Raji (cell line): ENCODE data around the gene TTYH1.

Experiments used
- POLR2A ChIP-seq: IDR thresholded peaks from 2 replicates; pipeline ENCODE4 v1.6.1; 2011; ENCODE audit warnings: low read depth, low read length, control low read depth; ENCODE audit not compliant: insufficient read depth

The TTYH1 gene

DNA sequence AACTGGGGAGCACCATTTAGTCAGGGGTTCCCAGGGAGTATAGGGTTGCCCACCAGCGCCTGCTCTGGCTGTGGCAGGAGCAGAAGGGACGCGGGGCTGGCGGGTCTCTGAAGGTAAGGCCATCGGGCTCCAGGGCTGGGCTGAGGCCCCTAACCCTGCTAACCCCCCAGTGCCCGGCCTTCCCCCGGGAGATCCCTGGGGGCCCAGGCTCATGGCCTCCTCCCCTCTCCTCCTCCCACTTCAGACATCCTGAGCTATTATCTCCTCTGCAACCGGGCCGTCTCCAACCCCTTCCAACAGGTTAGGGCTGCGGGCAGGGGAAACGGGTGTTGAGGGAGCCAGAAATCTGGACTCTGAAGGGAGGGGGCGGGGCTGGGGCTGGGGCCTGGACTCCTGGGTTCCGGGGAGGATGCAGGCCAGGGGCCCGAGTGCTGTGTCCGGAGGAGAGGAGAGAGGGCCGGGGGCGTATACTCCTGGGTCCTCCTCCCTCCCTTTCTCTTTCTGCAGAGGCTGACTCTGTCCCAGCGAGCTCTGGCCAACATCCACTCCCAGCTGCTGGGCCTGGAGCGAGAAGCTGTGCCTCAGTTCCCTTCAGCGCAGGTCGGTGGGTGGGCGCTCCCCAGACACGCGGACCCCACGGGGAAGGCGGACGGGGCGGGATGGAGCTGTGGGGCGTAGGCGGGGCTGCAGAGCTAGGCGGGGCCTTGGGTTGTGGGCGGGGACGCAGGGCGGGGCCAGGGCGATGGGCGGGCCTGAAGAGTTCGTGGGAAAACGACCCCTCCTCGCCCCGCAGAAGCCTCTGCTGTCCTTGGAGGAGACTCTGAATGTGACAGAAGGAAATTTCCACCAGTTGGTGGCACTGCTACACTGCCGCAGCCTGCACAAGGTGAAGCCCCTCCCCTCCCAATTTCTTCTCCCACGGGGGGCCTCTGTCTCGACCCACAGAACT, 15.3 kb downstream of the TTYH1 start:
- no peak for TF ChIP-seq POLR2A

DNA sequence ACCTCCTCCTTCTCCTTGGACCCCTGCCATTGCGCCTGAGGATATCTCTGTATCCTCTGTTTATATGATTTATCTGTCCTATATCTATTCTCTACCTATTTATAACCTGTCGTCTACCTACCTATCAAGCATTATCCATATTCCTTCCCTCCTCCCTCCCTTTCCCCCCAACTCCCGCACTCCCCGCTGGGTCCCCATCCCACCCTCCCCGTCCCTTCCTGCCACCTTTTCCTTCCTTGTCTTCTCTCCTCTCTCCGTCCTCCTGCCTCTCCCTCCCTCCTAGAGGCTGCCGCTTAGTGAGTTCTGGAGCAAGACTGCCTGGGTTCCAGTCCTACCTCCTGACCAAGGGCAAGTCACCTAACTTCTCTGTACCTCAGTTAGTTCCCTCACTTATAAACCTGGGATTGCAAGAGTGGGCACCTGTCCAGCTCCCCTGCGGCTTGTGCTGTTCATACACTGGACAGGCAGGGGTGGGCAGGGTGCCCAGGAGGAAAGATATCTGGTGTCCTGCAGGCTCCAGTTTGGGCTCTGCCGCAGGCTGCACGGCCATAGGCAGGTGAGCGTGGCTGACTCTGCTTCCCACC, 16.1 kb downstream of the TTYH1 start:
- no peak for TF ChIP-seq POLR2A

DNA sequence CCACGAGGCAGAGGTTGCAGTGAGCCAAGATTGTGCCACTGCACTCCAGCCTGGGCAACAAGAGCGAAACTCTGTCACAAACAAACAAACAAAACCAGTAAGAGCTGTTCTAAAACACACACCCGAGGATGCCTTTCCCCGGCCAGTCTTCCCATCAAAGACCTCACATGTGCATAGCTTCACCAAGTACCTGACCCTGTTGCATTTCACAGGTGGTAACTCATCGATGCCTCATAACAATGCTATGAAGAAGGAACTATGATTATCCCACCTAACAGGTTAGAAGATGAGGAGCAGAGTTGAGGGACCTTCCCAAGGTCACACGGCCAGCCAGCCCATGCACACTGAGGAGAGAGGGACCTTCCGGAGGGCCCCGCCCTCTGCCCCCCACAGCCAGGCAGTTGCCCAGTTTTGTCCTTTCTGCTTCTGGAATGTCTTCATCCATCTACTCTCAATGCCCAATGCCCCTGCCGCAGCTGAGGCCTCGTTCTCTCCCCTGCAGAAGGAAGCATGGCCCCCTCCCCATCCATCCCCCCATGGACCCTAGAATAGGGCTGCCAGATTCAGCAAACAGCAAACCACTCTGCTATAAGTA, 17.0 kb downstream of the TTYH1 start:
- TF ChIP-seq POLR2A, result no peak

DNA sequence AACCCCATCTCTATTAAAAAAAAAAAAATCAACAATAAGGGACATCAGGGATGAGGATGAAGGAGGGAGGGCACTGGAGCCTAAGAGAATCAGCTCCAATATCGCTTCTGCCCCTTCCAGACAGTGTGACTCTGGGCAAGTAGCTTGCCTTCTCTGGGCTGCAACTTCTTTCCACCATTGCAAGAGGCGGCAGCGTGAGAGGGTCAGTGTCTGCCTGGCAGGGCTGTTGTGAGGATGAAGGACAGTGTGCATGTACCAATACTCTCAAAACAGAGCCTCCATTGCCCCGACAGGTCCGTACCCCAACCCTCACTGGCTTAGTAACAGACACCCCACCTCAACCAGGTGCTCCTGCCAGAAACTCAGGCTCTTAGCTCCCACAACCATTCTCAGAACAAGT, 18.4 kb downstream of the TTYH1 start:
- peak; percentile 24; the same call in 1 of the 2 replicates for TF ChIP-seq POLR2A

DNA sequence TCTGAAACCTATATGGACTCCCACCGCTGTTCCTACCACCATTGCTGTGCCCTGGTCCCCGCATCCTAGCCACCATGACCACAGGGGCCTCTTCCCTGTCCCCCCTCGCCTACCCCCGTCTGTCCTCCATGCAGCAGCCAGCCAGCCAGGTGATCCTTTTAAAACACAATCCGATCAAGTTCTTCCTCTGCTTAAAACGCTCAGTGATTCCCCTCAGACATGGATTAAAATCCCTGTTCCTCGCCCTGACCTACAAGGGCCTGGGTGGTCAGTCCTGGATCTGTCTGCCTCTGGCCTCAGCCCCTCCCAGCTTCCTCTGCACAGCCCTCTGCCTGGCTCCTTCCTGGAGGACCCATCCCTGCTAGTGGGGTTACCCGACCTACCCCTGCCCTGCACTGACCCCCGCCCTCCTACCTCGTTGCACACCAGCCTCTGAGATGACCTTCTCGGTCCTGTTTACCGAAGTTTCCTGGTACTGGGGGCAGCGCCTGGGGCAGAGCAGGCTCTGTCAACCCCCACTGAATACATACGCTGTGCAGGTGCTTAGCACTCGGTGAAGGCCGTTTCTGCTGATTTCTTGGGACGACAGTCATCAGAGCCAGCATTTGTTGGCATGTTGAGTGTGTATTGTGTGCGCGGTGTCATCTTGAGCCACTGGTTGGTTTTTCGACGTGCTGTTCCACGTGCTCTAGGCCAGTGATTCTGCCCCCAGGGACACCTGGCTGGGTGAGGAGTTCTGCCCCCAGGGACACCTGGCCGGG, 19.0 kb downstream of the TTYH1 start:
- TF ChIP-seq POLR2A, result 0 out of 2 replicates have a peak, but pooled peaks have one; percentile 3

DNA sequence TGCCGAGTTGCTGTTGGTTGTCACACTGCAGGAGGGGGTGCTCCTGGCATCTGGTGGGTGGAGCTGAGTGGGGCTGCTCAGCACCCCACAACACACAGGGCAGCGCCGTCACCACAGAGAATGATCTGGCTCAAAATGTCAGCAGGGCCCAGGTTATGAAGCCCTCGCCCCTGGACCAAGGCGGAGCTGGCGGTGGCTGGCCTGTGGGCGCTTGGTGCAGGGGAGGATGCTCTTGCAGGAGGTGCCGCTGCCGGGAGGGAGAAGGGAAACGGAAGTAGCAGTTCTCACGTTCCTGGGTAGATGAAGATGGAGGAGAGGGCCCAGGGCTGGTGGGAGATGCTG, 19.6 kb downstream of the TTYH1 start:
- TF ChIP-seq POLR2A, result no peak

DNA sequence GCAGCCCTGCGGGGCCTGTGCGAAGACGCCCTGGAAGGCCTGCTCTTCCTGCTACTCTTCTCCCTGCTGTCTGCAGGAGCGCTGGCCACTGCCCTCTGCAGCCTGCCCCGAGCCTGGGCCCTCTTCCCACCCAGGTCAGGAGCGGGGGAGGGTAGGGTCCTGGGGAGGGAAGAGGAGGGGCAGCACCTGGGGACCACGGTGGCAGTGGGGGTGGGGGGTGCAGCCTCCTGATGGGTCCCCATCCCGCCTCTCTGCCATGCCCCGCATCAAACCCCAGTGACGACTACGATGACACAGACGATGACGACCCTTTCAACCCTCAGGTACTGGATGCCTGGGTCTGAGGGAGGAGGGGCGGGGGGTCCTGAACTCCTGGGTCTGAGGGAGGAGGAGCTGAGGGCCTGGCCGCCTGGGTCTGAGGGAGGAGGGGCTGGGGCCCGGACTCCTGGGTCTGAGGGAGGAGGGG, 20.3 kb downstream of the TTYH1 start:
- no peak for TF ChIP-seq POLR2A

DNA sequence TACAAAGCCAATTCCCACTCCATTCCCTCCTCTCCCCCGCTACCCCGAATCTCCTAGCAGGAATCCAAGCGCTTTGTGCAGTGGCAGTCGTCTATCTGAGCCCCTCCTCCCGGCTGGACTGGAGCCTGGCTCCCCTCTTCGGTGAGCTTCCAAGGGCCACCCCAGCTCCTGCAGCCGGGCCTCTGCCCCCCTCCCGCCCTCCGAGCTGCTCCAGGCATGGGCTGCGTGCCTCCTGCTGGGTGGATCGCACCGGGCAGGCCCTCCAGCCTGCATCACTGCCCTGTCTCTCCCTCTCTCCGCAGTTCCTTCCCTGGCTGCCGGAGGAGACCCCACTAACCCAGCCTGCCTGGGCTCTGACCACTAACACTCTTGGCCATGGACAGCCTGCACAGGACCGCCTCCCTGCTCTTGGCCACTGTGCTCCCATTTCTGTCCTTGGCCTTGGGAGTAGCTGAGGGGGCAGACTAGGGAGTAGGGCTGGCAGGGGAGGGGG, 20.8 kb downstream of the TTYH1 start:
- TF ChIP-seq POLR2A, result 0 out of 2 replicates have a peak, but pooled peaks have one; percentile 21

DNA sequence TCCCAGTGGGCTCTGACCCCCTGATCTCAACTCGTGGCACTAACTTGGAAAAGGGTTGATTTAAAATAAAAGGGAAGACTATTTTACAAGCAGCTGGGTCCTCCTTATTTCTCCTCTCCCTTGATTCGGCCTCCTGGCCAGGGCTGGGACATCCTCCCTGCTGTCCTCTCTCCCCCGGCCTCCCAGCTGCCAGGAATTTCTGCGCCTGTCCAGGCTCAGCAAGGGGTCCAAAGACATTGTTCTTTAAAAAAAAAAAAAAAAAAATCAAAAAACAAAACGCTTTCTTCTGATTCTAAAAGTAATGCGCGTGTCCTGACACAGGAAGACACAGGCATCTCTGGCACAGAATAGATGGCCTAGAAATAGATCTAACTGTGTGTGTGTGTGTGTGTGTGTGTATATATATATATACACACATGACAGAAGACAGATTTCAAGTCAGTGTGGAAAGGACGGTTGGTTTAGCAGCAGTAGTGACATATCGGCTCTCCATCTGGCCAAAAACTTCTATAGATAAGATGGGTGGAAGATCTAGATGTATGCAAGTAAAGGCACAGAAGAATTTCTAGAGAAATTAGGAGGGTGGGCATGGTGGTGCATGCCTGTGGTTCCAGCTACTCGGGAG, 21.5 kb downstream of the TTYH1 start:
- TF ChIP-seq POLR2A, result no peak

DNA sequence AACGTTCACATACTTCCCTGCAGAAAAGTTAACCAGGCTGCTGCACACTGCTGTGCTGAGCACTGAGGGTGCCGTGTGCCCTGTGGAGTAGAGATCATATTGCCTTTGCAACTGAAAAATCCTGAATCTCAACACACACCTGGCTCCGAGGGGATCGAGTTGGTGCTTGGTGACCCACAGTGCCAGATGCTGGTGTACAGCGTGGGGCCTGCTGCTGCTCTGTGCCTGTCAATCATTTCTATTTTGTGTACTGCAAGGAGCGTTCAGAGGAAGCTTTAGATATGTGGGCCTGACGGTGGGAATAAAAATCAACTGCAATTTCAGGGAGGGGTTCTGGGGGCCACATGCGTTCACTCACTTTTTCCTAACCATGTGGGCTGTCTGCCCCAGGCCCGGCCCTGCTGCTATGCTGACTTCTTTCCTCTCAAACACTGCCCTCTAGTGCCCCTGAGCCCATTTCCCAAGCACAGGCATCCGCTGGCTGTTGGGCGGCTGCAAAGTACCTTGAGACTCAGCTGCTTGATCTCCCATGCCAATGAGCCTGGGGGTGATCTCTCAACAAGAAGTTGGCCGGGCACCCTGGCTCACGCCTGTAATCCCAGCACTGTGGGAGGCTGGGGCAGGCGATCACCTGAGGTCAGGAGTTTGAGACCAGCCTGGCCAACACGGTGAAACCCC, 24.0 kb downstream of the TTYH1 start:
- no peak for TF ChIP-seq POLR2A

DNA sequence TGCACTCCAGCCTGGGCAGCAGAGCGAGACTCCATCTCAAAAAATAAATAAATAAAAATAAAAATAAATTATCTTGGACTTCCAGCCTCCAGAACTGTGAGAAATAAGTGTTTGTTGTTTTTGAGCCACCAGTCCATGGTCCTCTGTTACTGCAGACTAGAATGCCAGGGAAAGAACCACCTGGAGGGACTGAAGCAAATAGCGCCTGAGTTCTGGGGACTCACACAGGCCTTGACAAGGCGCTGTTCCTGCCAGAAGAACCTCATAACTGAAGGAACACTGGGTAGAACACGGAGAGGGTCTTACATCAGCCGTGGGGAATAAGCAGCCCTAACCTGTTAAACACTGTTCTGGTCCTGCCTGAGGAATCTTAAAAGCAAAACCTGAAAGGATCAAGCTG, 25.4 kb downstream of the TTYH1 start:
- no peak for TF ChIP-seq POLR2A

DNA sequence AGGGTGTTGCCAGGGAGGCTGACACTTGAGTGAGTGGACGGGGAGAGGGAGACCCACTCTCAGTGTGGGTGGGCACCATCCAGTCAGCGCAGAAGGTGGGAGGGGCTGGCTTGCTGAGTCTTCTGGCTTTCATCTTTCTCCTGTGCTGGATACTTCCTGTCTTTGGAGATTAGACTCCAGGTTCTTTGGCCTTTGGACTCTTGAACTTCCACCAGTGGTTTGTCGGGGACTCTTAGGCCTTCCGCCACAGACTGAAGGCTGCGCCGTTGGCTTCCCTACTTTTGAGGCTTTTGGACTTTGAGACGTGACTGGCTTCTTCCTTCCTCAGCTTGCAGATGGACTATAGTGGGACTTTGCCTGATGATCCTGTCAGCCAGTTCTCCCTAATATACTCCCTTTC, 29.5 kb downstream of the TTYH1 start:
- TF ChIP-seq POLR2A, result no peak

DNA sequence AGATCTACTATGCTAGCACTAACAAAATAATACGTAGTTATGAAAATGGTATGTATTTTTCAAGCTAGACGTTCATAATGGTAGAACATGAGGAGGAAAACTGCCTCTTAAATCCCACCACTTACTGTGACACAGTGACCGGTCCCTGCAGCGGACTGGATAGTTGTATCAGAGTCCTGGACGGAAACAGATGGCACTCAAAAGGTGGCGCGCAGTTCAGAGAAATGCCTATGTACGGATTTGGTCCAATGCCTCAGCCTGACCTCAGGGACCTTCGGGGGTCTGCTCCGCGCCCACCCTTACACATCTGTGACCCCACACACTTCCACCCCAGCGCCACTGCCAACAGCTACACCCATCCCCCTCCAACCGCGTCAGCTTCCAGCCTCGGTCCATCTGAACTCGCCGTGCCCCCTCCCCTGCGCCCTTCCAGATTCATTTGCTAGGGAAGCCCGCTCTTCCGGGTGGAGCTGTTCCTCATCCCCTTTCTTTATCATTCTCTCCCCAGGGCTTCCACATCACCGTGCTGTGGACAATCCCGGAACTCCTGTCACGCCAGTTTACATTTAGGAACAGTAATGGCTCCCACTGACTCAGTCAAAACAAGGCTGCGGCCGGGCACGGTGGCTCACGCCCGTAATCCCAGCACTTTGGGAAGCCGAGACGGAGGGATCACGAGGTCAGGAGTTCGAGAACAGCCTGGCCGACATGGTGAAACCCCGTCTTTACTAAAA, 32.9 kb downstream of the TTYH1 start:
- TF ChIP-seq POLR2A, result 0 out of 2 replicates have a peak, but pooled peaks have one; percentile 24
